ENCODE data around the gene OR2D2.
"Not testable (repeated sequence)": the region's sequence is repeated elsewhere in the genome, so short reads cannot be mapped to it uniquely, and the experiment has no call there.

Gene OR2D2, protein sequence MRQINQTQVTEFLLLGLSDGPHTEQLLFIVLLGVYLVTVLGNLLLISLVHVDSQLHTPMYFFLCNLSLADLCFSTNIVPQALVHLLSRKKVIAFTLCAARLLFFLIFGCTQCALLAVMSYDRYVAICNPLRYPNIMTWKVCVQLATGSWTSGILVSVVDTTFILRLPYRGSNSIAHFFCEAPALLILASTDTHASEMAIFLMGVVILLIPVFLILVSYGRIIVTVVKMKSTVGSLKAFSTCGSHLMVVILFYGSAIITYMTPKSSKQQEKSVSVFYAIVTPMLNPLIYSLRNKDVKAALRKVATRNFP

DNA sequence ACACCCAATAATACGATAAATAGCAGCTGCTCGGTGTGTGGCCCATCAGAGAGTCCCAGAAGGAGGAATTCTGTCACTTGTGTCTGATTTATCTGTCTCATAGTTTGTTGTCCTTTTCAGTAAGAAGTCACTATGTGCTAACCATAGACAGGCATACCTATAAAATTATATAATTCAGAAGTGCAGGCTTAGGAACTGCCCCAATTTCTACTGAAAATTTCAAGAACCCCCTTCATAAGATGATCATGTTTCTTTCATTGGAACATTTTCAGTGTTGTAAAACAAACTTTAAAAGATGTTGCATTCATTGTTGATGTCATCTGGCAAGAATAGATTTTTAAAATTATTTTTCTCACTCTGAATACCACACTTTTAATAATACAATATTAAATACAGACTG is at the start of gene OR2D2:
Gene OR2D2 (minus strand): TSS at position 101 of the 400 bp plus-strand sequence. CDS start 0 bp downstream, at position 101.
- no peak for FAIRE-seq

DNA sequence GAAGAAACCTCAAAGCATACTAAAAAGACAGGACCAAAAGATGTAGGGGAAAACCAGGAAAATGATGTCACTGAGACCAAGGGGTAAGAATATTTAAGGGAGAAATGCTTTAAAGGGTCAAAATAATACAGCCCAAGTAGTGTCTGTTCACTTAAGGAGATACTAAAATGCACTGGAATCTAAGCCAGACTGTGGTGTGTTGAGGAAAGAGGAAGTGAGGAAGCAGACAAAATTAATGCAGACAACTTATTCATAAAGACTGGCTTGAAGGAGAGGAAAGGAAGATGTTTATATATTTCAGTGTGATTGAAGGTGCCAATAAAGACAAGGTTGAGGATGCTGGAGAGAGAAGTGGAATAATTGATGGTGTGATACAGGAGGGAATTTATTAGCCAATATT is 49.7 kb upstream of the OR2D2 start:
- no peak for FAIRE-seq

DNA sequence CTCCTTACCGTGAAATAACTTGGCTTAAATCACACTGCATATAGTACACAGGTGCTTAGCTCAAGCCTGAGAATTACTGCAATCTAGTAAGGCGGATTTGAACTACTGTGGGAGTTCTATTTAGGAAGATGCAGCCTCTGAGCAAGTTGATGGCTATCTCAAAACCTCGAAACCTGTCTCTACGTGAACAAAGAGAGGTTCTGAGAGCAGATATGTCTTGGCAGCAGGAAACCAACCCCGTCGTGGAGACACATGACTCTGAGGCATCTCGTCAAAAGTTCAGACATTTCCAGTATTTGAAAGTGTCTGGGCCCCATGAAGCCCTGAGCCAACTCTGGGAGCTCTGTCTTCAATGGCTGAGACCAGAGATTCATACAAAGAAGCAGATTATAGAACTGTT is 39.8 kb upstream of the OR2D2 start:
- FAIRE-seq: no peak

DNA sequence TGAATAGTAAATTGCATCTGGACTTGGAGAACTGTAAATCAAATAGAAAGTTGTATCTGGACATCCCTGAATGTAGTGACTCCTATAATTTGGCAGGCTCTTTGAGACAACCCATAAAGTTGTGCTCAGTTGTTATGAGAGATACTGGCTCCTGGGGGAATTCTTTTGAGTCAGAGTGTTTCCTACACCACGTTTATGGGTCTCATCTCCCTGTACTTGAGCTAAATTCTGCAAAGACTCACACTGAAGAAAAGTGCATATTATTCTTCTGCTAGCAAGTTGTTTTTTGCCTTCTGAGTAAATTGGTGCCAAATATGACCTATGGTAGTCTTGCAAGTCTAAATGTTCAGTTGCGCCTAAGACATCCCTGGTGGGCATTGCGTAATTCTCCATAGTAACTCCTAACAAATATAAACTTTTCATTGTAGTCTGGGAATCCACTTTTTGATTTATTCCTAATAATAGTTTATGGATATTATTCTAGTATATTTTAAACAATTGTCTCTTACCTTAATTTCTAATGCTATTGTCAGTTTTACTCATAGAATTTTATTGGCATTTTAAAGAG is 38.9 kb upstream of the OR2D2 start:
- peak; percentile 21 for FAIRE-seq

DNA sequence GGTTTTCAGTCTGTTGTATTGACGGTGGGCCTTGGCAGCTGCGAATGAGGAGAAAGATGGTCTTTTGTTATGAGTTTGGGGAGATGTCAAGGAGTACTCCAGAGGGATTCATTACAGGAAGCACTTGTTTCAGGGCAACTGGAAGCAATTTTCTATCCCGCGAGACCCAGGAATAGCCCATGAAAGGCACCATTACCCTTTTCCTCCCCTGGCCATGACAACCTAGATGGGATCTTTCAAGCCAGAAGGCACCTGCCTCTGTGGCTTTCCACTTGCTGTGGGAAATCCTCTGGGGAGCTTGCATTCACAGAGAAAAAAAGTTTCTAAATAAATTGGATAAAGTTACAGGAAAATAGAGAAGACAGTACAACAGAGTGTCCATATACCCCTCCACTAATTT is 36.6 kb upstream of the OR2D2 start:
- FAIRE-seq: no peak

DNA sequence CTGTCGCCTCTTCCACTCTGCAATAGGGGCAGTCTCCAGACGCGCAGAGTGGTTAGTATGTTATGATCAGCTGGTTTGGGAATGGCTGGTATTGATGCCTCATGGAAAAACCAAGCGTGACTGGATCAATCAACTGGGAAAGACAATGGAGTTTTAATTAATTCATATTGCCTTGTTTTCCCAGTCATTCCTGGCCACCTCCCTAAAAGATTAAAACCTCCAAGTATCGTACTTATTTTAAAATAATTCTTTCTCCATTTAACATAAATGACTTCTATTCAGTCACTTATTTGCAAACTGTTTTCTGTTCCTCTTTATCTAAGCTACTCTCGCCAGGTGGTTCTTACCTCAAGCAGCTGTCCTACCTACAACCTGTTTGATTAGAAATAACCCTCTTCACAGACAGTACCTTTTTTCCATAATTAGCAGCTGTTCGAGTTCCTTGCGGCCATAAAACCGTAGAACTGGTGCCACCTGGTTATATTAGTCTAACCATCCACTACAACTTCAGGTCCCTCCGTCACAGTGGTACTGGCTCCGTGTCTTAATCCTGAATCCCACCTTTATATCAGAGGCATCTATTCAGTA is 34.8 kb upstream of the OR2D2 start:
- FAIRE-seq: no peak

DNA sequence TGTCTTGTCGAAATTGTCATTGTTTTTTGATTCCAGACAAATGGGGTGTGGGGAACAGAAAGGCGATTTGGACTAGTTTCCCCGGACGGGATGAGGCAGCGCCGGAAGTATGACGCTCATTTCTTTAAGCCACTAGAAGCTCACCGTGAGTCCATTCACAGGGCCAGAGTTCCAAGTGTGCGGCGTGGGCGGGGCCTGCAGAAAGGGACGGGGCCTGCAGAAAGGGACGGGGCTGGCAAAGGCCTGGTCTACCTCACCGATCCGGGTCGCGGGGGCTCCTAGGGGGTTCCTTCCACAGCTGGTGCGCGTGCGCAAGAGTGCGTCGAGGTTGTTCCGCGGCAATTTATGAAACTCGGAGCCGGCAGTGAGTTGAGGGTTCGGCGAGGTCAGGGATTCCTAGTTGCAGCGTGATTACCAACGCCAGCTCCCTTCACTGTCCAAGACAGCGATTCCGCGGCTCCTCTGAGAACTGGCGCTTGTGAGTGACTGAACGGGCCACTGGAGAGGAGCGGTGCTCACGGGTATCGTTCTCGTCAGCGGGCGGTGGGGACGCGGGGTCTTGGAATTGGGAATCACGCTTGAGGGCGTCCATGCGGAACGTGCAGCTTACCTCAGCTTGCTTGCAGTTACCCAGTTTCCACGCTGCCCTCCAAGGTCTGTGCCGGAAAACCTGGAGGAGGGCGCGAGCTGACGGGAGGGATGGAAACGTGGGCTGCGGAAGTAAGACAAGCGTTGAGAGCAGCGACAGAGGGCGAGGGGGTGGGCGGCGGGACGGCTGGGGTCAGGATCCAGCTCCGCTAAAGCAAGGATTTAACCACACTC is 34.1 kb upstream of the OR2D2 start, which contains the start of gene ZNF215:
Gene ZNF215 (plus strand): TSS at position 219 of the 822 bp plus-strand sequence. CDS start 5,847 bp downstream, outside the sequence.
- no peak for FAIRE-seq

DNA sequence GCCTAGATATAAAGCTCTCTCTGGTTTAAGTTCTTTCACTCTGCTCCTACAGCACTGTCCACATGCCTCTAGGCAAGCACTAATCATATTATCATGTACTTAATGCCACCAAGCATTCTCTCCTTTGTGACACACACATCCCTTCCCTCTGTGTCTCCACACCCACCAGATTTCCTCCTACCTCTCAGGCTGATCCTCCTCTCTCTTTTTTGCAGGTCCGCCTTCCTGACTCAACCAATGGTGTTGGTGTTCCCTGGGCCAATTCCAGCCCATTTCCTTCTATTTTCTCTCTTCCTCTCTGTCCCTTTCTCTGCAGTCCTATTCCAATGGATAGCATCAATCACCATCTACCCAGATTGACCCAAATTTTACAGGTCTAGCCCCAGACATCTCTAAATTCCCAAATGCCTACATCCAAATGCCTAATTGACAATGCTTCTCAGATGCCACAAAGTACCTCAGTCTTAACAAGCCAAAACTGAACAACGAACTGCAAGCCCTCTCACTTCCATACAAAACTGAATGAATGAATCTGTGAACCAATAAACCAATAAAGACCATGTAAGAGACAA is 33.4 kb upstream of the OR2D2 start:
- no peak for FAIRE-seq

DNA sequence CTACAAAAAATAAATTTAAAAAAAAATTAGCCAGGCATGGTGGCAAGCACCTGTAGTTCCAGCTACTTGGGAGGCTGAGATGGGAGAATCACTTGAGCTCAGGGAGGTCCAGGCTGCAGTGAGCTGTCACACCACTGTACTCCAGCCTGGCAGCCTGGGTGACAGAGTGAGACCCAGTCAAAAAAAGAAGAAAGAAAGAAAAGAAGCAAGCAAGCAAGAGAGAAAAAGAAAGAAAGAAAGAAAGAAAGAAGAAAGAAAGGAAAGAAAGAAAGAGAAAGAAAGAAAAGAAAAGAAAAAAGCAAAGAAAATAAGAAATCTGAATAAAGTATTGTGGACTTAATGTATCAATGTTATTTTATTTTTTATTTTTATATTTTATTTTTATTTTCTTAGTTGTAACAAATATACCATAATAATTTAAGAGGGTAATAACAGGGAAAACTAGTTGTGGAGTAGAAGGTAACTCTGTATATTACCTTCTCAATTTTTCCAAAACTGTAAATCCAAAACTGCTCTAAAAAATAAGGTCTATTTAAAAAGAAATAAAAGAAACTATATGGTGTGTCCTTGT is 32.8 kb upstream of the OR2D2 start:
- no peak for FAIRE-seq

DNA sequence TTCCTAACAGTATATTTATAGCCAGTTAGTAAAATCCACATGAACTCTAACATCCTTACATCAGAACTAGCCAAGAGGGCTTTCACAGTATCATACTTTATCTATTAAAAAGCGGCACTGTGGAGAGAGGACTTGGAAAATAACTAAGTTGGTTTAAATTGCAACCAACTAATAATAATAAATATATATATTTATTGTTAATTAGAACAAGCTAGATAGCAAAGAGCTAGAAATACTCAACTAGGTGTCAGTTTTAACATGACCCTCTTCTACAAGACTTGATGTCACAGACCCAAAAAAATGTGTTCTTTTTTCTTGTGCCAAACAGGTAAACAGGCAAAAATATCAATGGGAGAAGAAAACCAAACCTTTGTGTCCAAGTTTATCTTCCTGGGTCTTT is 28.4 kb upstream of the OR2D2 start, which contains the start of gene OR2D3:
Gene OR2D3 (plus strand): TSS at position 301 of the 400 bp plus-strand sequence. CDS start 0 bp downstream, at position 301.
- no peak for FAIRE-seq

DNA sequence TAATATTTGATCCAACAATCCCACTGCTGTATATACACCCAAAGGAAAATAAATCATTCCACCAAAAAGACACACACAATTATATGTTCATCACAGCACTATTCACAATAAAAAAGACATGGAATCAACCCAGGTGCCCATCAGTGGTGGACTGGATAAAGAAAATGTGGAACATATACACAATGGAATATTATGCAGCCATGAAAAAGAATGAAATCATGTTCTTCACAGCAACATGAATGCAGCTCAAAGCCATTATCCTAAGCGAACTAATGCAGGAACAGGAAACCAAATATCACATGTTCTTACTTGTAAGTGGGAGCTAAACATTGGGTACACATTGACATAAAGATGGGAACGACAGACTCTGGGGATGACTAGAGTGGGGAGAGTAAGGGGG is 27.4 kb upstream of the OR2D2 start:
- no peak for FAIRE-seq

DNA sequence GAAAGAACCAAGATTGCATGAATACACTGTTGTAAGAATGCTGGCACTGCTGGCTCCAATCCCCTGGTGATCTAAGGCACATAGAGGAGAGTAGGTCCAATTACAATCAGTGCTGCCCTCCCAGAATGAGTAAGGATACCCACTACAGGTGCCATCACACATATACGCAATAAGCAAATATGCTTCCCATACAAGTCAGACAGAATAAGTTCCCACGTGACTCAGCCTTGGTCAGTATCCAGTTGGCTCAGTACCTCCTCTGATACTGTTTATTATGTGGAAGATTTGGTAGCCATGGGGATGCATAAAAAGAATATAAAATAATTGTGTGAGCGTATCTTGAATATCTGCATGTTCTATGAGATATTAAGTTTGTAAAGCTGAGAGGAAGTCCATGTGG is 19.6 kb upstream of the OR2D2 start:
- no peak for FAIRE-seq

DNA sequence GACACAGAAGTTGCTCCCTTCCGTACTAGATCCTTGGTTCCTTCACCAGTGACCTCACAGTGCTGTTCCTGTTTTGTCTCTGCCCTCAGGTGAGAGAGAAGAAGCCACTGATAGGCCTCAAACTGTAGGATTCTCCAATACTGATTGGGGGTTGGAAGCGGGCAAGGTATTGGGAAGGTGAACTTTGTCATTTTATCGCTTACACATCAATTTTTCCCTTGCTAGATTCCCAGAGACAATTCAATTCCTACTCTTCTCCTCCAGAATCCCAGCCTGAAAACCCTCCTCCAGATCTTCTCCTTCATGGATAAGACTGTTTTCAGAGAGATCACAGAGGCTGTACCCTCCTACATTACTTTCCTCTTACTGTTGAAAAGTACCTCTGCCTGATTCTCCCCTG is 19.1 kb upstream of the OR2D2 start:
- no peak for FAIRE-seq

DNA sequence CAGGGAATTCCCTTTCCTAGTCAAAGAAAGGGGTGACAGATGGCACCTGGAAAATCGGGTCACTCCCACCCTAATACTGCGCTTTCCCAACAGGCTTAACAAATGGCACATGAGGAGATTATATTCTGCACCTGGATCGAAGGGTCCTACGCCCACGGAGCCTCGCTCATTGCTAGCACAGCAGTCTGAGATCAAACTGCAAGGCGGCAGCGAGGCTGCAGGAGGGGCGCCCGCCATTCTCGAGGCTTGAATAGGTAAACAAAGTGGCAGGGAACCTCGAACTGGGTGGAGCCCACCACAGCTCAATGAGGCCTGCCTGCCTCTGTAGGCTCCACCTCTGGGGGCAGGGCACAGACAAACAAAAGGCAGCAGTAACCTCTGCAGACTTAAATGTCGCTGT is 12.5 kb upstream of the OR2D2 start:
- not testable (repeated sequence) for FAIRE-seq

DNA sequence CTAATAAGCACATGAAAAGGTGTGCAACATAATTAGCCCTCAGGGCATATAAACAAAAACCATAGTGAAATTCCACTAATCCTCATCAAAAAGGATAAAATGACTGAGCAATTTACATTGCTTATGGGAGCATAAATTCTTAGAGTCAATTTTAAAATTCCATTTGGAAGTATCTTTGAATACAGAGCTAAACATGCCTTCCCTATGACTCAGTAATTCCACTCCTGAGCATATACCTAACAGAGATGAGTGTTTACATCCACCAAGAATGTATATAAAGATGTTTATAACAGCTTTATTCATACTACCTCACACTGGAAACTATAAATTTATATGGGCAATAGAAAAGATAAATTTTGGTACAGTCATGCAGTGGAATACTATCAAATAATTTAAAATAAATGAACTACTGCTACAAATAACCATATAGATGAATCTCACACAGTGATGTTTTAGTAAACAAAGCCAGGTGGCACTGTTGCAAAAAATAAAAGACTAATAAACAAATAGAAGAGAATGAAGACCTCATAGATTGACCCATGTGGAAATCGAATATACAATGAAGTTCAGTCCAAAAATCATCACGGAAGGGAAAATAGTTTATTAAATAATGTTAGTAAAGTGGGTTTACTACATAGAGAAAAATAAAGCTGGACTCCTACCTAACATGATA is 8.2 kb upstream of the OR2D2 start:
- FAIRE-seq: no peak

DNA sequence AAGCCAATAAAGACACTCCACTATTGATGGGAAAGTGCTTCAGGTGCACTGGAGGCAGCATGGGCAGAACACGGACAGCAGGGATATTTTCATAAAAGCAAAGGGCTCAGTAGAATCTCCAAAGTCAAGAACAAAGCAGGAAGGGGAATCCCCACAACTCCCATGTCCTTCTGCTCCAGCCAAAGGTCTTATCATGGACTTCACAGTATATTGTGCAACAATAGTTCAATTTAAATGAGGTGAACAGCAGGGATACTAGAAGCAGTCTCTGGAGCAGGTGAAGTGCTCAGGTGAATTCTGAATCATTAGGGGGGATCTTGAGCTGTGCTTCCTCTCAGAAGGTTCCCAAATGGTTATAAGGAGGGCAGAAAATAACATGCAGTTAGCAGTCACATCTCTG is 6.6 kb upstream of the OR2D2 start:
- FAIRE-seq: no peak

DNA sequence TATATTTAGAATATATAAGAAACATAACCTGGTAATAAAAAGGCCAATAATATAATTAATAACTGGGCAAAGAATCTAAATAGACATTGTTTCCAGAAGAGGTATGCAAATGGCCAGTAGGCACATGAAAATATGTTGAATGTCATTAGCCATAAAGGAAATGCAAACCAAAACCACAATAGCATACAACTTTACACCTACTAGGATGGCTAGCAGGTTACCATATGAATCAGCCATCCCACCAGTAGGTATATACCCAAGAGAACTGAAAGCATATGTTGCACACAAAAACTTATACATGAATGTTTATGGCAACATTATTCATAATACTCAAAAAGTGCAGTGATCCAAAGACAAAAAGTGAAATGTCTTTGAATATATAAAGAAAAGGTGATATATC is 2.7 kb upstream of the OR2D2 start:
- no peak for FAIRE-seq

DNA sequence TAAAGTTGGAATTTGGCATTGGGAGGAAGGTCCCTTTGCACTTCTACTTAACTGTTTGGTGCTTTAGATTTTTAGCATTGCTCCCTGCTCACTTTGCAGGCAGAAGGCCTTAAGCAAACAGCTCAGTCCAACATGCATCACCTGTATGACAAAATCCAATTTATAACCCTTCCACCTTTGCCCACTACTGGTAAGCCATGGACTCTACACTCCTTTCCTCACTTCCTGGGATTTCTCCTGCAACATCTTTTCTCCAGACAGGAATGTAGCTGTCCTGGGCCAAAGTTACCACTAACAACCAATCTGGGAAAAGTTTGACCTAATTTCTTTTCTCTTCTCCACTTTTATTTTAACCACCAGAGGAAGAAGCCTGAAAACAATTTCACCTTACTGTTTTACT is 1.8 kb upstream of the OR2D2 start:
- no peak for FAIRE-seq

DNA sequence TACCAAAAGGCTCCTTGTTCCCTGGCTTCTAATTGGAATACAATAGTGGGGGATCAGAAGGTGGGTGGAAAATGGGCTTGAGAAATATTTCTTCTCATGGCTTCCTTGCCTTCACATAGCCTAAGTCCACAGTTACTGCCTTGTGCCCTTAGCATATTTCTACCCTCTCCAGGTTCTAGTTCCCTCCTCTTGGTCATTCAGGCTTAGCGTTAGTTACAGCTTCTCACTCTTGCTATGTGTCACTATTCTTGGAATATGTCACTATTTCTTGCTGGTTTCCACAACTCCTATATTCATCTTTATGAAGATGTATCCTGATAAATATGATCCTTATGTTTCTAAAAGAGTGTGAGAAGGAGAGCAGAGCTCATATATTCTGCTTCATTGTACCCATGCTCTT is 2.5 kb downstream of the OR2D2 start:
- FAIRE-seq: no peak

DNA sequence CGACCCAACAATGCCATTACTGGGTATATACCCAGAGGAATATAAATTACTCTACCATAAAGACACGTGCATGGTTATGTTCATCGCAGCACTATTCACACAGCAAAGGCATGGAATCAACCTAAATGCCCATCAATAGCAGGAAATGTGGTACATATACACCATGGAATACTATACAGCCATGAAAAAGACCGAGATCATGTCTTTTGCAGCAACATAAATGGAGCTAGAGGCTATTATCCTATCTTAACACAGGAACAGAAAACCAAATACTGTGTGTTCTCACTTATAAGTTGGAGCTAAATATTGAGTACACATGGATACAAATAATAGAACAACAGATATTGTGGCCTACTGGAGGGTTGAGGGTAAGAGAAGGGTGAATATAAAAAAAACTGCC is 3.5 kb downstream of the OR2D2 start:
- no peak for FAIRE-seq

DNA sequence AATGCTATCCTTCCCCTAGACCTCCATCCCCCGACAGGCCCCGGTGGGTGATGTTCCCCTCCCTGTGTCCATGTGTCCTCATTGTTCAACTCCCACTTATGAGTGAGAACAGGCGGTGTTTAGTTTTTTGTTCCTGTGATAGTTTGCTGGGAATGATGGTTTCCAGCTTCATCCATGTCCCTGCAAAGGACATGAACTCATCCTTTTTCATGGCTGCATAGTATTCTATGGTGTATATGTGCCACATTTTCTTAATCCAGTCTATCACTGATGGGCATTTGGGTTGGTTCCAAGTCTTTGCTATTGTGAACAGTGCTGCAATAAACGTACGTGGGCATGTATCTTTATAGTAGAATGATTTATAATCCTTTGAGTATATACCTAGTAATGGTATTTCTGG is 4.6 kb downstream of the OR2D2 start:
- not testable (repeated sequence) for FAIRE-seq

DNA sequence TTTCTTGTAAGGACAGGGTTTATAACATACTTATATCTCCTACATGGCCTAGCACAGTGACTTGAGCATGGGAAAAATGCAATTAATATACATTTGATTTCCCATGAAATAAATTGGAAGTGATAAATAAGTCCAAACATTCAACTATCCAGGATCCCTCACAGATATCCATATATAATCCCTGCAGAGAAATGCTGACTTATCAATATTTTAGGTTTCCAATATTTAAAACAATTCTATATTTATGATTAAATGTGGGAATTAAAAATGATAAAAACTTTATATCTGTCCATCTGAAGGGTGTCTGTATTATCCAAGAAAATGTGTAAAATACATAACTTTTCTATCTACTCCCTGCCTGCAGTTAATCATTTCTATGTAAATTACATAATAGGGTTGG is 9.5 kb downstream of the OR2D2 start:
- peak; percentile 60 for FAIRE-seq
